ENCODE data around the gene MRPL58. TPM values are rescaled to one million over a fixed set of nuclear protein-coding genes. Genes with fewer than 3 reads are reported as not detected.
A peak's percentile ranks its signal among the peaks of the same experiment; 100 is the strongest.

Gene MRPL58
- total and polyA plus RNA-seq, 12 donors, result 43.7 to 72.3 (median 52.1) TPM

DNA sequence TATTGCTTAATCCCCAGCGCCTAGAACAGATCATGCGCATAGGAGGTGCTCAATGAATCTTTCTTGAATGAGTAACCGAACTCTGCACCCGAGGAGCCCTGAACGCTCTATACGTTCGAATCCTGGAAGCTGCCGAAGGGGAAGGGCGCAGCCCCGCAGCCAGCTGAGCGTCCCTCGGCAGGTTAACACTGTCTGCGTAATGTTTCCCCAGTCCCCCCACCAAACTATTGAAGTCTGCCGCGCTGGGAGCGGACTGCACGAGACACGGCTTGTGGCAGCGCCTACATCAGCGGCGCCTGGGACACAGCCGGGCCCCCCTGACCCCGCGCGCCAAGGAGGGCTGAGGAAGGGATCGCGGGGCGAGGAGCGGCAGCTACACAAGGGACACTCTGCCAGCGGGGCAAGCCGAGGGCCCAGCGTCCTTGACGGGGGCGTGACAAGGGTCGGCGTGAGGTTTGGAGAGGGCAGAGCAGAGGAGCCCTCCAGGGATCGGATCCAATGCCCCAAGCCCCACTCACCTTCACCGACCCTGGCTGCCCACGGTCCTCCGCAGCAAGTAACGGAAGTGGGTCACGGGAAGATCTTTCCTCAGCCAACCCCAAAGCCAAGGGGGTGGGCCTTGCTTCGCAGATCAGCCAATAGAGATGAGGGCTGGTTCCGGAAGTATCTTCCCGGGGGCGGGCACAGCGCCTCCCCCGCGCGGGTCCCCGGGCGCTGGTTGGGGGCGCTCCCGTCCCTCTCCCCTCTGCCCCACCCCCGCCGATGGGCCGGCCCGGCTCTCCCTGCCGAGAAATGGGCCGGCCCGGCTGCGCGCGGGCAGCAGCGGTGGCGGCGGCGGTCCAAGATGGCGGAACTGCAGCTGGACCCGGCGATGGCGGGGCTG lies 34.2 kb downstream of the MRPL58 start, which contains the start of the genes ATP5PD and KCTD2:
ATP5PD (minus strand) TSS at position 563 of the 883 bp plus-strand sequence. CDS start 4,319 bp downstream, outside the sequence.
KCTD2 (plus strand) TSS at position 819 of the 883 bp plus-strand sequence; CDS start at position 845, 26 bp downstream.
- Histone ChIP-seq H3K27ac (peak within 1 kb of the TSS; percentile 93 to 99 (median 98)), H3K4me3 (peak within 1 kb of the TSS; percentile 74 to 100 (median 92)), H3K36me3 (peaks cover 0 to 47% (median 7%) of the 10 kb centered on the region in 9 donors), H3K9me3 (no peaks in the 10 kb centered on the region), H3K4me1 (peaks cover 6 to 49% (median 31%) of the 10 kb centered on the region in 9 donors), H3K27me3 (no peaks in the 10 kb centered on the region)
- TF ChIP-seq, protein P1, sequence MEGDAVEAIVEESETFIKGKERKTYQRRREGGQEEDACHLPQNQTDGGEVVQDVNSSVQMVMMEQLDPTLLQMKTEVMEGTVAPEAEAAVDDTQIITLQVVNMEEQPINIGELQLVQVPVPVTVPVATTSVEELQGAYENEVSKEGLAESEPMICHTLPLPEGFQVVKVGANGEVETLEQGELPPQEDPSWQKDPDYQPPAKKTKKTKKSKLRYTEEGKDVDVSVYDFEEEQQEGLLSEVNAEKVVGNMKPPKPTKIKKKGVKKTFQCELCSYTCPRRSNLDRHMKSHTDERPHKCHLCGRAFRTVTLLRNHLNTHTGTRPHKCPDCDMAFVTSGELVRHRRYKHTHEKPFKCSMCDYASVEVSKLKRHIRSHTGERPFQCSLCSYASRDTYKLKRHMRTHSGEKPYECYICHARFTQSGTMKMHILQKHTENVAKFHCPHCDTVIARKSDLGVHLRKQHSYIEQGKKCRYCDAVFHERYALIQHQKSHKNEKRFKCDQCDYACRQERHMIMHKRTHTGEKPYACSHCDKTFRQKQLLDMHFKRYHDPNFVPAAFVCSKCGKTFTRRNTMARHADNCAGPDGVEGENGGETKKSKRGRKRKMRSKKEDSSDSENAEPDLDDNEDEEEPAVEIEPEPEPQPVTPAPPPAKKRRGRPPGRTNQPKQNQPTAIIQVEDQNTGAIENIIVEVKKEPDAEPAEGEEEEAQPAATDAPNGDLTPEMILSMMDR (IDR thresholded peaks at IDR 0.05), result peak in 2 of 9 donors; percentile 8 to 11
- DNase-seq, result peak; percentile 96 to 97
- intact Hi-C loops (cut with DNase I), result loop anchor here in 3 of 10 donors (5.0 to 10.0 kb wide), 3 partner anchors 59 to 158 kb away; partner anchors contain the start of genes CDR2L (in 3 of the 3), ARMC7 (in 1 of the 3) and NUP85 (in 1 of the 3)
- 0% methylated on average over 53 to 72 of the region's 72 CpGs for WGBS, 2 donors
- peak; percentile 98 to 99 (median 98) for ATAC-seq

DNA sequence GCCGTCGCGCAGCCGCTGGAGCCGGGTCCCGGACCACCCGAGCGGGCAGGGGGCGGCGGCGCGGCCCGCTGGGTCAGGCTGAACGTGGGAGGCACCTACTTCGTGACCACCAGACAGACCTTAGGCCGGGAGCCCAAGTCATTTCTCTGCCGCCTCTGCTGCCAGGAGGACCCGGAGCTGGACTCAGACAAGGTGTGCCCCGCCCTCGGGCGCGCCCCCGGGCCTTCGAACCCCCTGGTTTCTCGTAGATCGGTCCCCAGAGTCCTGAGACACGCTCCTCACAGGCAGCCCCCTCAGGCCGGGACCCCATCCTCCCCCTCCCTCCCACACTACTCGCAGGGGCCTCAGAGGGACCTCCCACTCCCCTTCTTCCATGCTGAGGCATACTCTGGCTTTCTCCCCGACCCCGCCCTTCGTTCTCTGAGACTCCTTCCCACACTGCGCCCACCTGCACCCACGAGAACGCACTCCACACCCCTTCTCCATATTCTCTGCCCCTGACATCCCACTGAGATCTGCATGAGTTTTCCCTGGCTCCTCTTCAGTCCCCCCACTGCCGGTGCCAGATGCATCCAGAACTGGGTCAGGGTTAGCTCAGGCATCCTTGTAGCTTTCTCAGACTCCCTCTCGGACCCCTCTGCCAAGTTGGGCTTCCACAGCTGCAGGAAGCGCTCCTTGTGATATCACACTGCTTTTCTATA lies 35.1 kb downstream of the MRPL58 start:
- WGBS, 2 donors, result 0 to 1% methylated on average over 36 to 38 of the region's 38 CpGs
- ATAC-seq (peak in 2 of 8 donors; percentile 0 to 17), DNase-seq (peak; percentile 43 to 53)
- intact Hi-C loops (cut with DNase I), result loop anchor here in 3 of 10 donors (5.0 to 10.0 kb wide), 3 partner anchors 60 to 157 kb away; partner anchors contain the start of genes CDR2L (in 3 of the 3), ARMC7 (in 1 of the 3) and NUP85 (in 1 of the 3)
- Histone ChIP-seq H3K27me3 (no peaks in the 10 kb centered on the region), H3K27ac (peak overlapping the region; percentile 93 to 99 (median 98)), H3K4me3 (peak overlapping the region; percentile 47 to 100 (median 90)), H3K9me3 (no peaks in the 10 kb centered on the region), H3K4me1 (peaks cover 6 to 55% (median 31%) of the 10 kb centered on the region in 9 donors), H3K36me3 (peaks cover 0 to 47% (median 0%) of the 10 kb centered on the region in 9 donors)
- TF ChIP-seq, protein P1 (IDR thresholded peaks at IDR 0.05), result no peak

DNA sequence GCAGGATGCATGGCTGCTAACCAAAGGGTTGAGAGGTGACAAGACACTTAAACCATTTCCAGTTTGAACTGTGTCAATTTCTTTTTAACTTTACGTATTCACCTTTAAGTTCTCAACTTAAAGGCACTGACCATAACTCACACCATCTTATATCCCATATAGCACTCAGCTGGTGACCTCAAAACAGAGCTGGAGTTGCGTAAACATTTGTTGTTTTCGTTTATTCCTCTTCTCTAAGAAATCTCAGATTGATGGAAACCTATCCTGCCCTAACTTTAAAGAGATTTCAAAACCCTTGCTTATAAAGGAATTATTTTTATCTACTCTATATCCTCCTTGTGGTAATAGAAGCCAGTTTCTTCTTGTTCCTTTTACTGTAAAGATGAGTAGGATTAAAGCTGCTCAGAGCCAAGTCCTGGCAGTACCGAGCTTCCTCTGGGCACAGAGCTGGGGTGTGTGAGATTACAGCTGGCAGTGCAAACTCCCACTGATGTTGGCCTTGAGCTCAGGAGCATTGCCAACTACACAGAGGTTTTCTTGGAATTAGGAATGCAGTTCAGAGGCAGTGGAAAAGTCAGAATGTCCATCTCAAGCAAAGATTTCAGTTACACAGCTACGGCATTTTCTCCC lies 35.9 kb downstream of the MRPL58 start:
- 29 to 34% methylated on average over 5 of the region's 5 CpGs for WGBS, 2 donors
- intact Hi-C loops (cut with DNase I), result loop anchor here in 3 of 10 donors (5.0 to 10.0 kb wide), 3 partner anchors 59 to 156 kb away; partner anchors contain the start of genes CDR2L (in 3 of the 3), ARMC7 (in 1 of the 3) and NUP85 (in 1 of the 3)

More for the DNA sequence above, 35.9 kb downstream of the MRPL58 start:
- Histone ChIP-seq H3K4me1 (peaks cover 6 to 51% (median 29%) of the 10 kb centered on the region in 9 donors), H3K36me3 (peaks cover 0 to 48% (median 8%) of the 10 kb centered on the region in 9 donors), H3K9me3 (no peaks in the 10 kb centered on the region), H3K27ac (peak overlapping the region in 9 of 10 donors; percentile 93 to 99 (median 97)), H3K4me3 (peak overlapping the region in 9 of 10 donors; percentile 74 to 100 (median 92)), H3K27me3 (no peaks in the 10 kb centered on the region)
- DNase-seq (peak; percentile 27 to 57), ATAC-seq (peak in 3 of 8 donors; percentile 32 to 36 (median 34))
- TF ChIP-seq, protein P1 (IDR thresholded peaks at IDR 0.05), result no peak
